GM18507 (cell line): ENCODE measurements around the gene GIPC2.

Experiments
- DNase-seq: peaks from one replicate; pipeline ENCODE4 v3.0.0; 2011; ENCODE audit warnings: low read depth; ENCODE audit not compliant: insufficient read length; ENCODE audit errors: extremely low spot score
- FAIRE-seq: peaks from 2 replicates; lab custom pipeline; 2011; peaks lifted over from hg19 to GRCh38; lab: Jason Lieb, UNC

The GIPC2 gene

DNA sequence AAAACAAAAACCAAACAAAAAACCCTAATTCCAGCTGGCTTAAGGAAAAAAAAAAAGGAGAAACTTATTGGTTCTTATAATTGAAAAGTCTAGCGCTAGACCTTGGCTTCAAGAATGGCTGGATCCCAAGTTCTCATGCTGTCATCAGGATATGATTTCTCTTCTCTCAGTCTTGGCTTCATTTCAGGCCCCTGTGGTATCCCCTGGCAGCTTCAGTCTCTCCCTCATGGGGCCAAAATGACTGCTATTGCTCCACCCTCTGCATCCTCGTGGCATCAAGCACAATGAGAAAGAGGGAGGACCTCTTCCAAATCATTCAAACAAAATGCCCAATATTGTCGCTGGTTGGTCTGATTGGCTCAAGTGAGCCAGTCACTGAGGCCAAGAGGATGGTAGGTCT lies 80.7 kb downstream of the GIPC2 start:
- no peak for DNase-seq
- no peak for FAIRE-seq

DNA sequence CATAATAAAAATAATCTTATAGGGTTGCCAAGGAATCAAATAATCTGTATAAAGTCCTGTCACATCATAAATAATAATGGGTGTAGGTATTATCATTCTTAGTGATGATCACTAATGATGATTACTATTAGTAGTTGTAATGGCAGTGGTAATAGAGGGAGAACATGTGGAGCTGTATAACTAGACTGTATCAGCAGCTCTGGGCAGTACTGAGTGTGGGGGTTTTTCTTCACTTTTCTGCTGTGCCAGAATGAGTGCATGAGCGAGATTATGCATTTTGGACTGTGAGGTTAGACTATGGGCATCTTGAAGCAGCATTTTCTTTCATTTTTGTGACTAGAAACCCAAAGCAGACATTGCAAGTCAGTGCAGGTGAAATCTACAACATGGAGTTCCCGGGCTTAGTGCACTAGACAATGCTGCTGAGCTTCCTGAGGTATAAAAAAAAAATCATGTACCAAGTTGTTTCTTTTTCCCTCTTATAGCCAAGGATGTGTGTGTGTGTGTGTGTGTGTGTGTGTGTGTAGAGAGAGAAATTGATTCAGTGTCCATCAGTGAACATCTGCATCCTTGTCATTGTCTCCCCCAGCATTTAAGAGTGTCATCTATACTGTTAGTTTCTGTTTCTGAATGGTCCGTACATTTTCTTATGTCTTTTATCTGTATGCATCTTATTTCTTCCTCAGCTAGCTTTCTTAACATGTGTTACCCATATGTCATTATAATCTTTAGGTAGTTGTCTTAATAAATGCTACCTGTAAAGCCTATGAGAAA lies 86.6 kb downstream of the GIPC2 start:
- DNase-seq (no peak), FAIRE-seq (no peak)

DNA sequence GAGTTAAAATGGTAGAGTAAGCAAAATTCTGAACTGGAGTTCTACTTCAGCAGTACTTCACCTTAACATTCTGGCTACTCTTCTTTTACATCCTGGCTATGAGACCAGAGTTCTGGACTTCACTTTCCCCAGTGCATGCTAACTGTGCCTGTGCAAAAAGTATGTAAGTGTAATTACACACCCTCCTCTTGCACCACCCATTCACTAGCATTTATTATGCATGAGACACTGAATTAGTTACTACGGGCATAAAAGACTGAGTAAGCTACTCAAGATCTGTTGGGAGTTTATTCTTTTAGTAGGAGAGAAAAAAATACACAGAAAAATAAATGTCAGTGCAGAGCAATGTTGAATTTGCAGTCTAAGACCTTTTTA lies 87.2 kb downstream of the GIPC2 start:
- FAIRE-seq (no peak), DNase-seq (no peak)

DNA sequence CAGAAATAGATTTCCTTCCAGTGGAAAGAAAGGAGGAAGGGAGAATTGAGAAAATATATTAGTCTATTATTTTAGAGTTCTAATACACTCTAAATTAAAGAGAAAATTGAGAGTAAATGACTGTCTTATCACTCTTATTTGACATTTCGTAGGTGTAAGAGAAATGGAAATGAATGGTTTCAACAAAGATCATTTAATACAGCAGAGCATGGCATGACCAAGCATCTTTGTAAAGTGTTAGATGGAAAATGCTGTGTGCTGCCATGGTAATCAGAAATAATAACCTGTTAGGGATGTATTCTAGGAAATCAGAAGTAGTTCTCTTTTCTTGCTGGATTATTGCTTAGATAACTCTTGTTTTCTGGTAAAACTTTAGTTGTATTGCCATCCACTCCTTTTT lies 90.9 kb downstream of the GIPC2 start:
- DNase-seq (no peak), FAIRE-seq (no peak)

DNA sequence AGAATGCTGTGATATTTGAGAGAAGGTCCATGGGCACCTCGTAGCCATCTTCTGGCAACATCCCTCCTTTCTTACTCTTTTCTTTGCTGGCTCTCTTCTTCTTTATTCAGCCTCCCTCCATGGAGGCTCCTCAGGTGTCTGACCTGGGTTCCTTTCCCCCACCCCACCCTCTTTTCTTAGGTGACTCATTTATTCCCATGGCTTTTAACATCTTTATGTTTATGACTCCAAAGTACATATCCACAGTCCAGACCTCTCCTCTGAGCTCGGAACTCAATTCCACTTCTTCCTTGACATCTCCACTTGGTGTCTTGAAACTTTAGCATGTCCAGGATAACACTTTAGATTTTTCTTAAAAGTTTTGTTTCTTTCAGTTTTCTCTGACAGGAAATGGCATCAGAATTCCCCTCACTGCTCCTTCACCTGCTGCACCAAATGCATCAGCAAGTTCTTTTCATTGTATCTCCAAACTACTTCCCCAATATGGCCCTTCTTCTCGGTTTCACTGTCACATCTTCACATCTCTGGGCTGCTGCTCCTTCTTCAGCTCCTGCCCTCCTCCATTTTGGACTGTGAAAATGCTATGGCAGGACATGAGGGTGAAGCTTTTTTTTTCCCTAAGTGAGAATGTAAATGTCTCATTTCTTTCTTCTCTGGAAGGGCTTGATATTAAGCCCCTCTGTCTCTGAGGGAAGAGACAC lies 95.9 kb downstream of the GIPC2 start:
- peak; percentile 67 for FAIRE-seq

DNA sequence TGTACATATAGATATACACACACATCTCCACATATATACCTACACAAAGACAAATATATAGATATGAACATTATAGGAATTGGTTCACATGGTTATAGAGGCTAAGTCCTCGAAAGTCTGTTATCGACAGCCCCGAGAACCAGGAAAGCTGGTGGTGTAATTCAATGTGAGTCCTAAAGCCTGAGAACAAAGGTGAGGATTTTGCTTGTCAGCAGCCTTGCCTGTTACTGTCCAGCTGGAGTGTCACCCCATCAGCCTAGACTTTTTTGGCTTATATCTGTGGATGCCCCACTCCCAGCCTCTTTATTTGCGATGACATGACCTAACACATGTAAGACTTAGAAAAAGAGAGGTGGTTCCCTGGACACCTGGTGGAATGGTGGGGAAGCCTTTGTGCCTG lies 97.0 kb downstream of the GIPC2 start:
- DNase-seq (no peak), FAIRE-seq (no peak)

More for the DNA sequence above, 95.9 kb downstream of the GIPC2 start:
- DNase-seq, result no peak

DNA sequence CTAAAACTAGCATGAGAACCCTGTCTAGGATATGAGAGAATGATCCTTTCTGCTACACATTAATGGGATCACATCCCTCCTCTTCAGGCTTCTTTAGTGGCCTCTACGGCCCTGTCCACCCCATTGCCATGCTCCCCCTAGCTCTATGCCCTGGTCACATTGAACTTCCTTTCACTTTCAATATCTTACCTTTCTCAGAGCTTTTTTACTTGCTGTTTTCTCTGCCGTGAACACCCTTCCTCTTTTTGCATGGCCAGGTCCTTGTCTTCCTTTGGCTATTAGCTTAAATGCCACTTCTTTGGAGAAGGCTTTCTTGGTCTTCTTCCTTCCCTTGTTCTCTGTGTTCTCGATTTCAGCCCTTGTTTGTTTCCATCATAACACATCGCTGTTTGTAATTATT lies 97.4 kb downstream of the GIPC2 start:
- FAIRE-seq, result peak; percentile 92
- peak; percentile 20 for DNase-seq

DNA sequence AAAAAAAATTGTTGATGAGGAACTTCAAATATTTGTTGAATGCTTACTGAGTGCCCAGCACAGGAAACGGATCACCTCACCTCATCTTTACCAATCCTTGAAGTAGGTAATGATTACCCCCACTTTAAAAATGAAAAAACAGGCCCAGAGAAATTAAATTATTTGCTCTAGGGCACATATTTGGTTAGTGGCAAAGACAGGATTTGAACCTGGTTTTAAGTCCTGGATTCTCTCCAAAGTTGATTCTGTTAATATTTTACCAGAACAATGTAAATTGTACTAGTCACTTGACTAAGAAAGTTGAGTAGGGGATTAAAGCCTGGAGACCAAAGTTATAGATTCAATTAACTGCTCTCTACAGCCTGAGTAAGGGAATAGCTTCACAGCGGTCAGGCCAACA lies 97.9 kb downstream of the GIPC2 start:
- no peak for DNase-seq
- FAIRE-seq, result no peak

DNA sequence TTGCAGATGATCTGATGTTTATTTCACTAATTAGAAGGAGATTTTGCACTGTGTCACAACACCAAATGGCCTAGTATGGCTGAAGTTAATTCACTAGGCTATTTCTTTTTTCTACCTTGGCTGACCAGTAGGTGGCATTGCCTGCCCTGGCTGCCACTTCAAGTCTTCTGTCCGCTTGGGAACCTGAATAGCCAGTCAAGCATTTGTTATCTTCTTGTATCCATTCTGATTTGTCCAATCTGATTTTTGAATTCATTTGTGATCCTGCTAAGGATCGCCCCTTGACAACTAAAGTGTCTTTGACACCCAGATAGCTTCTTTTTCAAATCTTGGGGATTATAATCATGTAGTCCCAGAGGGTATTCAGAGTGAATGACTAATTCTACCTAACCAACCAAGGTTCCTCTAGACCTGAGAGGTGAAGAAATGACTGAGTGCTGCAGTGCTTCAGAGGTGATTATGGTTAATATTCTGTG lies 99.4 kb downstream of the GIPC2 start:
- FAIRE-seq (peak; percentile 89), DNase-seq (no peak)

DNA sequence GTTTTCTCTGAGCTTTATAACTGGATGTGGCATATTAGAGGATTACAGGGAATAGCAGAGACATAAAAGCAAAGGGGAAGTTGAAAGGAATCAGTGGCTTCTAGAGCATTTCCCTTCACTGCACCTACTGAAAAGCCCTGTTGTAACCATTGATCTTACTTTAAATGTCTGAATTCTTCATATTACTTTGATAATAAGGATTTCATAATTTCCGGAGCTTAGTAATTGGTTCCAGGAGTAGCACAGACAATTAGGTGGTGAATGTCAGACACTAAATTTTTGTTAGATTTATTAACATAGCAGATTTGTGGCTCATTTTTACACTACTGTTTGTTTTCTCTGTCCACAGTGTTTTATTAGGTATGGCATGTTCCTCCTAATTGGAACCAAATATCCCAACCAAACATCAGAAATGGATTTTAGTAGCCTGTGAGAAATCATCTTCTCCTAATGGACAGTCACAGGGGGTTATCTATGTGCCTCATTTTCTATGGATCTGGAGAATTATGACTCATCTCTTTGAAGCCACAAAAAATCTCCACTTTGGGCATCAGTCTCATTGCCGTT lies 100.5 kb downstream of the GIPC2 start:
- DNase-seq, result no peak

DNA sequence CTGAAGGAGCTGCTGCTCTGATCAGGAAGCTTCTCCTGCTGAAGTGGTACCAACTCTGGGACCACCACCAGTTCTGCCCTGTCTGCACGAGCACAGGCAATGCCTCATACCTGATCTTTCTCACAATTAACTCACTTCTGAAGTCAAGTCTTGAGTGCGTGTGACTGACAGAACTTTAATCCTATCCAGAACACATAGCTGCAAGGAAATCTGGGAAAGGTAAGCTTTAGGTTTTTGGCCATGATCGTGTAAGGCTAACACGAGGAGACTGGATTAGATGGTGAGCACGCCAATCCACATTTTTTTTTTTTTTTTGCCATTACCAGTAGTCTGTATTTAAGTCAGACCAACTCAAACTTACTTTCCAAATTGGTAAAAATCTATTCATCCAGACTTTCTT lies 101.3 kb downstream of the GIPC2 start:
- DNase-seq (no peak), FAIRE-seq (no peak)

More for the DNA sequence above, 100.5 kb downstream of the GIPC2 start:
- FAIRE-seq, result no peak

DNA sequence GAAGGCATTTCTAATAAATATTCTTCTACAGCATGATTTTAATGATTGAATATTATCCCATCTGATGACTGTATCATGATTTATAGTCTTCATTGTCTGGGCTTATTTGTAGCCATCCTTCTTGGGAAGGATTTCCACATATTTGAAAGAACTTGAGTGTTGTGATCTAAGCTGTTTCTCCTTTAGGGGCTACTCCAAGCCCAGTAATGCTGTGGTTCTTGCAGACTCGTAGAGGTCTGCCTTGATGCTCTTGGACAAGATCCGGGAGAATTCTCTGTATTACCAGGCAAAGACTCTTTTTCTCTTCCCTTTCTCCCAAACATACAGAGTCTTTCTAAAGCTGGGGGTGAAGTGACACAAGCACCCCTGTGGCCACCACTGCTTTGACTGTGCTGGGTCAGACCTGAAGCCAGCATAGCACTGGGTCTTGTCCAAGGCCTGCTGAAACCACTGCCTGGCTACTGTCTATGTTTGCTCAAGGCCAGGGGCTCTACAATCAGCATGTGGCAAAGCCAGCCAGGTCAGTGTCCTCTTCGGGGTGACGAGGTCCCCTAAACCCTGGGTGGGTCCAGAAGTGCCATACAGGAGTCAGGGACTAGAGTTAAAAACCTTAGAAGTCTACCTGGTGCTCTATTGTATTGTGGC lies 107.4 kb downstream of the GIPC2 start:
- FAIRE-seq, result no peak
- no peak for DNase-seq

DNA sequence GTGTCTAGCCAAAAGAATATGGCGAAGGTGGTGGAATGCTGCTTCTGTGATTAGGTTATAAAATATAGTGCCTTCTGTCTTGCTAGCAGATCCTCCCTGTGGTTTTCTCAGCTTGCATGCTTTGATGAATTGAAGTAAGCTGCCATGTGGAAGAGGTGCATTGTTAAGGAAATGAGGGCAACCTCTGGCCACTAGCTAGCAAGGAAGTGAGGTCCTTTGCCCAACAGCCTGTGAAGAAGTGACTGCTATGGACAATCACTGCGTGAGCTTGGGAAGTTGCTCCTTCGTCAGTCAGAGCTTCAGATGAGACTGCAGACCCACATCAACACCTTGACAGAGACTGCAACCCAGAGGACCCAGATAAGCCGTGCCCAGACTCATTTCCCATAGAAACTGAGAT lies 109.4 kb downstream of the GIPC2 start:
- DNase-seq, result no peak
- no peak for FAIRE-seq

DNA sequence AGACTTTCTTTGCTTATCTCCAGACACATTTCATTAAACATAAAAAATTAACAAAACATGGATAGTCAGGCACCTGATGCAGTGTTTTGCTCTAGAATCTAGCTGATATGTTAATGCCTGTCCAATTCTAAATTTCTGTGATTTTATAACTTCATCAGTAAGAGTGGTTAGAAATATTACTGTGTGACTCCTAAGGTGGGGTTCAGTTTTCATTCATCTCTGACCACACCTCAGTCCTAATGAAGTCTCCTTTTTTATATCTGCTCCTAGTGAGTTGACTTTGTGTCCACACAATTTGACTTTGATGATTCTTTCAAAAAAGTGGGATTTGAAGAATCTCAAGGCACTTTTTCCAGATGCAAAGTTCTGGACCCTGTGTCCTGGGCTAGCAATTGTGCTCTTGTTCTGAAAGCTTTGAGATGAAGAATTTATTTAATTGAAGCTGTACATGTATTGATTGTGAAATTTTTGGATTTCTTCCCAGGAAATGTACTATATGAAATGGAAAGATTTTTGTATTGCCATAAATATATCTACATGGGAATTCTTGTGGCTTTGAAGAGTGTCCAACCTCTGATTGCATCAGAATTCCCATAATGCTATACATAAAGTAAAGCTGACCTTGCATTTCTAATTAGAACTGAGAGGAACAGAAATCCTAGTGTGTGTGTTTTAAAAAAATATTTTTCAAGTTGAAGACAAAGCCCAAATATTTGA lies 111.2 kb downstream of the GIPC2 start:
- no peak for DNase-seq
- no peak for FAIRE-seq

DNA sequence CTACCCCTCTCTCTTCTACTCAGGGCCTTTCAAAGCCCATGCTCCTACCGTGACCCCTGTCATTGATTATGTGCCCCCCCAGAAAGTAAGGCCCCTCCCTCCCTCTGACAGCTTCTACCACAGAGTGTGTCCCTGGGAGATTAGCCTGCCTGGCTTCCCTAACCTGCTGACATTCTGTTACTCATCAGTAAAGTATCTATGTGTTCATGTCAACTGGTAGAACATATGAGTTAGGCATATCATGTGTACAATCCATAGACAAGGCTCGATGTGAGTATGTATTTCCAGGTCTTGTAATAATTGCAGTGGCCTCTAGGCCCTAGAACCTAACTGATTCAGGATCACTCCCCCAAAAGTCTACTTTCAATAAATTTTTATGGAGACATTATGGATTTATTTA lies 120.0 kb downstream of the GIPC2 start:
- no peak for FAIRE-seq
- no peak for DNase-seq

DNA sequence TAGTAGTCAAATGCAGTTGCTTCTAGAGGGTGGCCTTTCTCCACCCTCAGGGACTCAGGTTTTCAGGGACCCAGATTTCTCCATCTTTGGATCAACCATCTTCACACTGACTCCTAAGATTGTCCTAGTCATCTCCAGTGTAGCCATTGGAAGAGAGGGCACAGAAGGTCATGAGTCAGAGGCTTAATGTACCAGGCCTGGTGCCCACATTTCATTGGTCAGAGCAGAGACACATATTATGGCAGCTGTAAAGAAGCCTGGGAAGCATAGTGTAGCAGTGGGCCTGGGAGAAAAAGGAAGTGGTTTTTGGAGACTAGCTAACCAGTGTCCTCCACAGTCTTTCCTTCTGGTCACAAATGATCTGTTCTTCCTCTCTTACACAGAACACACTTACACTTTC lies 122.5 kb downstream of the GIPC2 start:
- no peak for FAIRE-seq
- no peak for DNase-seq

DNA sequence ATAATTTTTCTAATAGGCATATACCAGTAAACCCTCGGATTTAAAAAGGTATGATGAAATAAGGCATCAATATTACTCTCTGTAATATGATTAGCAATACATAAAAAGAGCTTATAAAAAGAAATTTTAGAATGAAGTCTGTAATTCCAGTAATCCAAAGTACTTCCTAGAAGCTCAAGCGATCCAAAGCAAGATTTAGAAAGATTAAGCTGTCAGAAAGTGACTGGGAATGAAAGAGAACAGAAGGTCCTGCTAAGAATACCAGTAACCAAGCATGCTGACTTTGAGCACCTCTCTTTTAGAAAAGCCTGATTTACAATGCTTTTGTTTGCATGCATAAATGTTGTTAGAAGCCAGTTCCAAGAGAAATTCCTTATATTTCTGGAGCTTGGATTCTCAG lies 125.1 kb downstream of the GIPC2 start:
- FAIRE-seq, result no peak

DNA sequence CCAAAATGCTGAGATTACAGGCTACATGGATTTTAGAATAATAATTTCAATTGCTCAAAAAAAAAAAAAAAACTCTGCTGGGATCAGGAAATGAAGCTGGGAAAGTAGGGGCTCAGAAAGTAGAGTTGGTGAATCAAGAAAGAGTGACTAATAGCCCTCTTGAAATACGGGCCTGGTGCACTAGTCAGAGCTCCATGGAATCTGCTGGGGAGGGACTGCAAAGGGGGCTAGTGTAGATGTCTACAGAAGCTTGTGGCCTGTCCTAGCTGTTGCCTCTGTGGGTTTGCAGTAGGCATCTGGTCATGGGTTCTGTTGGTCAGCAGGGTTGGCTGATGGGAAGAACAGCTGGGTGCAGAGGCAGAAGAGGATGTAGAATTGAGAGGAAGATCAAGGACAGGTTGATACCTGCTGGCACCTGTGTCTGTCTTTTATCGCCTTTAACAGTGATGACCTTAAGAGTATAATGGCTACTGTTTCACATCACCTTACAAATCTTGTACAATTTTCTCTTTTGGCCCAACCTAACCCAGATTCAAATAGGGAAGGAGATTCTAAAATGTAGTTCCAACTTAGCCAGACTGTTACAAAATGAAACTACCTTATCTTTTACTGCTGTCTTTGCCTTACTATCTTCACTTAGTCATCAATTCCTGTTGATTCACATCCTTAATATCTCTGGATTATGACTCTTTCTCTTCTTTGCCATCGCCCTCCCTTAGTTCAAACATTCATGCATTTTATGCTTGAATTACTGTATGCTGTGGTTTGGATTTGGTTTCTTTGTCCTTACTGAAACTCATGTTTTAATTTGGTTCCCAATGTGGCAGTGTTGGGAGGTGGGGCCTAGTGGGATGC lies 126.2 kb downstream of the GIPC2 start:
- FAIRE-seq, result no peak

More for the DNA sequence above, 125.1 kb downstream of the GIPC2 start:
- no peak for DNase-seq

DNA sequence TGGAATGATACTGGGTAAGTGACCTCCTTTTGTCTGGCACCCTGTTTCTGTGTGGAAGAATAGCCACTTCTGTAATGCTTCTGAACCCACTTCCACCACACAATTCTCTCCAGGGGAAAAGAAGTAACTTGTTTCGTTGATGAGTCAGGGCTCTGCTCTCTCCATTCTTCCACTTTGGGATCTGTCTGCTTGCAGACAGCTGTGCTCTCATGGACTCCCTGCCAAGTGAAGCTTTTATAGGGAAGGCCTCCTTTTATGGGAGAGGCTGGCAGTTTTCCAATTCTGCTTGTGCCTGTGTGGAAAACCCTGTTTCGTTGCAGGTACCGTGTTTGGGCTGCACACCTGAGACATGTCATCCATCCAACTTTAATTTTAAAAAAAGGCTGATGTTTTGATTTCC lies 130.7 kb downstream of the GIPC2 start:
- no peak for DNase-seq

More for the DNA sequence above, 126.2 kb downstream of the GIPC2 start:
- no peak for DNase-seq

More for the DNA sequence above, 130.7 kb downstream of the GIPC2 start:
- FAIRE-seq, result no peak
